Measurements from ENCODE around the gene NEK7. TPM values are rescaled to one million over a fixed set of nuclear protein-coding genes. Genes with fewer than 3 reads are reported as not detected.

Gene NEK7
- total RNA-seq, 4 donors from 2014 or later, result 50.4 to 71.6 (median 57.3) TPM

DNA sequence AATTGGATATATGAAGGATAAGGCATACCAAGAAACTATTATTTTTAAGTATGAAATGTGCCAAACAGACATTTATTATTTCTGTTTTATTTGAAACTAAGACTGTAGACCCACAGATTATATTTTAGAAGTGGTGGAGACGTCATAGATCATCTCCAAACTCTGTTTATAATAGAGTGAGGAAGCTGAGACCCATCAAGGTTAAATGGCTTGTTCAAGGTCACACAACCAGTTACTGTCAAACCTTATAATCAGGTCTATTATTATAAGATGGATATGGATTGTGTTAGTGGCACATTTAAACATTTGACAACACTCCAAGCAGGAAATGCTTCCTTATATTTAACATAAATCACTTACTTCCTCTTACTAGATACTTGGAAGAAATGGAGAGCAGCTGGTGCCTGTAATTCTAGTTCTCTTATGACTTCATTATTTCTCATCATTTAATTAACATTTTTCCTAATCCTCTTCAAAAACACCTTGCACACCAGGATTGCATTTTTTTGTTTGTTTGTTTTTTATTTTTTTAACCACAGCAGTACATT is 117.0 kb downstream of the NEK7 start:
- intact Hi-C loops (cut with DNase I; ENCODE audit: low total_unique reads), result no loop called here

GRCh38 chr1:198275597-198275996 is 118.8 kb downstream of the NEK7 start:
- WGBS, 2 donors, result 82 to 84% methylated on average over 1 of the region's 1 CpG
- no peak for DNase-seq (ENCODE audit: low spot score in 2 of 2)
- intact Hi-C loops (cut with DNase I; ENCODE audit: low total_unique reads), result no loop called here
- TF ChIP-seq, protein P1, sequence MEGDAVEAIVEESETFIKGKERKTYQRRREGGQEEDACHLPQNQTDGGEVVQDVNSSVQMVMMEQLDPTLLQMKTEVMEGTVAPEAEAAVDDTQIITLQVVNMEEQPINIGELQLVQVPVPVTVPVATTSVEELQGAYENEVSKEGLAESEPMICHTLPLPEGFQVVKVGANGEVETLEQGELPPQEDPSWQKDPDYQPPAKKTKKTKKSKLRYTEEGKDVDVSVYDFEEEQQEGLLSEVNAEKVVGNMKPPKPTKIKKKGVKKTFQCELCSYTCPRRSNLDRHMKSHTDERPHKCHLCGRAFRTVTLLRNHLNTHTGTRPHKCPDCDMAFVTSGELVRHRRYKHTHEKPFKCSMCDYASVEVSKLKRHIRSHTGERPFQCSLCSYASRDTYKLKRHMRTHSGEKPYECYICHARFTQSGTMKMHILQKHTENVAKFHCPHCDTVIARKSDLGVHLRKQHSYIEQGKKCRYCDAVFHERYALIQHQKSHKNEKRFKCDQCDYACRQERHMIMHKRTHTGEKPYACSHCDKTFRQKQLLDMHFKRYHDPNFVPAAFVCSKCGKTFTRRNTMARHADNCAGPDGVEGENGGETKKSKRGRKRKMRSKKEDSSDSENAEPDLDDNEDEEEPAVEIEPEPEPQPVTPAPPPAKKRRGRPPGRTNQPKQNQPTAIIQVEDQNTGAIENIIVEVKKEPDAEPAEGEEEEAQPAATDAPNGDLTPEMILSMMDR (IDR thresholded peaks at IDR 0.05), result no peak
- no peak for TF ChIP-seq POLR2A (IDR thresholded peaks at IDR 0.05)
- H3K4me3 ChIP-seq (ENCODE audit: low read depth, poor library complexity, severe bottlenecking), result no peak overlapping the region

More for the DNA sequence above, 117.0 kb downstream of the NEK7 start:
- no peak for TF ChIP-seq POLR2A (IDR thresholded peaks at IDR 0.05)
- TF ChIP-seq, protein P1 (IDR thresholded peaks at IDR 0.05), result no peak
- H3K4me3 ChIP-seq (ENCODE audit: low read depth, poor library complexity, severe bottlenecking), result no peak overlapping the region
- WGBS, 2 donors, result 82 to 93% methylated on average over 1 of the region's 1 CpG
- no peak for DNase-seq (ENCODE audit: low spot score in 2 of 2)

GRCh38 chr1:198276241-198276640 is 119.4 kb downstream of the NEK7 start:
- WGBS, 2 donors, result 94 to 100% methylated on average over 1 of the region's 1 CpG
- H3K4me3 ChIP-seq (ENCODE audit: low read depth, poor library complexity, severe bottlenecking), result no peak overlapping the region
- intact Hi-C loops (cut with DNase I; ENCODE audit: low total_unique reads), result no loop called here
- TF ChIP-seq, protein P1 (IDR thresholded peaks at IDR 0.05), result no peak
- TF ChIP-seq POLR2A (IDR thresholded peaks at IDR 0.05), result no peak
- DNase-seq (ENCODE audit: low spot score in 2 of 2), result no peak

DNA sequence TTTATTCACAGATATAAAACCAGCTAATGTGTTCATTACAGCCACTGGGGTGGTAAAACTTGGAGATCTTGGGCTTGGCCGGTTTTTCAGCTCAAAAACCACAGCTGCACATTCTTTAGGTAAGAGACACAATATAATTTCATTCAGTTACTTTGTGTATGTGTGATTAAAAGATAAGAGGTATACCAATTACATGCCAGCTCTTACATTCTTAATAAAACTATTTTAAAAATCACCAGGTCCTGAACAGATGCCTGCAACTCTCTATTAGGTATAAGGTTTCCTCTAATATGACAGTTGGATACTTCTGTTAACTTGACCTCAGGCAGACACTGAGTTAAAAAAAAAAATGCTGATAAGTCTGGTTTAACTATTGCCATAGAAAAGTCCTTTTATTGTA is 122.1 kb downstream of the NEK7 start:
- intact Hi-C loops (cut with DNase I; ENCODE audit: low total_unique reads), result no loop called here
- 49 to 53% methylated on average over 1 of the region's 1 CpG for WGBS, 2 donors
- DNase-seq (ENCODE audit: low spot score in 2 of 2), result no peak
- H3K4me3 ChIP-seq (ENCODE audit: low read depth, poor library complexity, severe bottlenecking), result no peak overlapping the region
- TF ChIP-seq POLR2A (IDR thresholded peaks at IDR 0.05), result no peak
- TF ChIP-seq, protein P1 (IDR thresholded peaks at IDR 0.05), result no peak

DNA sequence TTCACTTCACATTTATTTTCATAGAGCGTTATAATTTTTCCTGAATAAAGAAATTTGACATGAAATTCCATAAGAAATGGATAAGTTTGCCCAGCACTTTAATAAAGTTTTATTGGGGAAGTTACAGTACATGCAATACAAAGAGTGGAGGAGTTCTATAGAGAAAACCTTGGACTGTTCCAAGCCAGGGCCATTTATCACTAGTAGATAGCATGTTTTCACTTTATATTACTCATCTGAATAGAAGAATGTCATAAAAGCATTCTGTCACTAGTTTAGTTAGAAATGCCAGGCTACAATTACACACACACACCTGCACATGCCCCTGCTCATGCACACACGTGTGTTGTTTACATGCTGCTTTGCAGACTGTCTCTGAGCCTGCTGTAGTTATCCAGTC is 123.3 kb downstream of the NEK7 start:
- no peak for TF ChIP-seq POLR2A (IDR thresholded peaks at IDR 0.05)
- TF ChIP-seq, protein P1 (IDR thresholded peaks at IDR 0.05), result no peak
- DNase-seq (ENCODE audit: low spot score in 2 of 2), result no peak
- no peak overlapping the region for H3K4me3 ChIP-seq (ENCODE audit: low read depth, poor library complexity, severe bottlenecking)
- 83 to 86% methylated on average over 2 of the region's 2 CpGs for WGBS, 2 donors
- intact Hi-C loops (cut with DNase I; ENCODE audit: low total_unique reads), result no loop called here

GRCh38 chr1:198281911-198282310 is 125.1 kb downstream of the NEK7 start:
- TF ChIP-seq, protein P1 (IDR thresholded peaks at IDR 0.05), result no peak
- TF ChIP-seq POLR2A (IDR thresholded peaks at IDR 0.05), result no peak
- intact Hi-C loops (cut with DNase I; ENCODE audit: low total_unique reads), result no loop called here
- no peak overlapping the region for H3K4me3 ChIP-seq (ENCODE audit: low read depth, poor library complexity, severe bottlenecking)
- 50 to 53% methylated on average over 1 of the region's 1 CpG for WGBS, 2 donors
- DNase-seq (ENCODE audit: low spot score in 2 of 2), result no peak

All from lower leg skin (tissue), 4 donors.